CD14-positive monocyte (primary cell): ENCODE data around the gene EREG. TPM values are rescaled to one million over a fixed set of nuclear protein-coding genes. Genes with fewer than 3 reads are reported as not detected.
A peak's percentile ranks its signal among the peaks of the same experiment; 100 is the strongest.

Experiments used
- DNase-seq, 3 donors: peaks; one replicate each; pipeline ENCODE4 v3.0.0-alpha.2; 2011 to 2022
- H2AFZ ChIP-seq: 2 replicates; pipeline ENCODE4 v1.6.0; 2012; ENCODE audit warnings: mild to moderate bottlenecking, low read depth, low read length, inconsistent platforms; ENCODE audit not compliant: insufficient read depth, poor library complexity, severe bottlenecking
- H3K27ac ChIP-seq, 2 donors: 1 replicate in 1 of 2; 2 replicates in 1 of 2; pipeline ENCODE4 v1.5.1; 2012 to 2013; ENCODE audit warnings: low read length in 2 of 2, control low read depth in 1 of 2, inconsistent platforms in 1 of 2, low read depth in 1 of 2, mild to moderate bottlenecking in 1 of 2
- H3K27me3 ChIP-seq, 2 donors: one replicate each; pipeline versions ENCODE4 v1.6.0 to v1.6.1; 2011 to 2013; ENCODE audit warnings: low read length in 2 of 2; ENCODE audit not compliant: control insufficient read depth in 2 of 2, insufficient read depth in 2 of 2
- H3K36me3 ChIP-seq, 2 donors: replicated peaks in 1 of 2; 1 replicate in 1 of 2; 2 replicates in 1 of 2; pipeline versions ENCODE4 v1.5.1 to v1.6.1; 2012 to 2013; ENCODE audit warnings: low read length in 2 of 2, control low read depth in 1 of 2, inconsistent platforms in 1 of 2, mild to moderate bottlenecking in 1 of 2; ENCODE audit not compliant: insufficient read depth in 2 of 2, control insufficient read depth in 1 of 2
- H3K4me1 ChIP-seq, 2 donors: 1 replicate in 1 of 2; 2 replicates in 1 of 2; pipeline versions ENCODE4 v1.5.1 to v1.6.1; 2012 to 2013; ENCODE audit warnings: low read length in 2 of 2, control low read depth in 1 of 2, inconsistent platforms in 1 of 2, mild to moderate bottlenecking in 1 of 2, moderate library complexity in 1 of 2; ENCODE audit not compliant: insufficient read depth in 2 of 2, control insufficient read depth in 1 of 2
- H3K4me2 ChIP-seq: replicated peaks from 2 replicates; pipeline ENCODE3; 2012; ENCODE audit warnings: low read length, moderate library complexity, mild to moderate bottlenecking; ENCODE audit not compliant: poor library complexity, severe bottlenecking; ENCODE audit errors: extremely low read depth
- H3K4me3 ChIP-seq, 3 experiments: fragments of 200-600 bp in 1 of 3; sonication (generic) in 1 of 3; replicated peaks in 1 of 3; 1 replicate in 2 of 3; 2 replicates in 1 of 3; pipeline ENCODE4 v1.5.1; 2011 to 2013; ENCODE audit warnings: low read length in 3 of 3, mild to moderate bottlenecking in 3 of 3, control low read depth in 2 of 3, low read depth in 2 of 3, inconsistent platforms in 1 of 3, moderate library complexity in 1 of 3
- H3K79me2 ChIP-seq: 2 replicates; pipeline ENCODE4 v1.6.0; 2012; ENCODE audit warnings: mild to moderate bottlenecking, control low read depth, inconsistent platforms, low read length, moderate library complexity; ENCODE audit not compliant: insufficient read depth
- H3K9ac ChIP-seq: 2 replicates; pipeline ENCODE4 v1.6.0; 2017; ENCODE audit warnings: low read length, mild to moderate bottlenecking; ENCODE audit not compliant: insufficient read depth, poor library complexity, severe bottlenecking
- H3K9me3 ChIP-seq, 2 donors: replicated peaks in 1 of 2; 1 replicate in 1 of 2; 2 replicates in 1 of 2; pipeline versions ENCODE4 v1.5.1 to v1.6.1; 2012 to 2013; ENCODE audit warnings: low read length in 2 of 2, control low read depth in 1 of 2; ENCODE audit not compliant: control insufficient read depth in 1 of 2, insufficient read depth in 1 of 2
- H4K20me1 ChIP-seq: 2 replicates; pipeline ENCODE4 v1.6.0; 2012; ENCODE audit warnings: mild to moderate bottlenecking, low read length, control low read depth, moderate library complexity; ENCODE audit not compliant: insufficient read depth
- H3K27ac Mint-ChIP-seq, 7 donors: one replicate each; pipeline ENCODE4 v1.8.0; 2020; ENCODE audit warnings: mild to moderate bottlenecking in 7 of 7, mixed read lengths in 7 of 7, moderate library complexity in 6 of 7, inconsistent platforms in 2 of 7
- H3K27me3 Mint-ChIP-seq, 3 donors: one replicate each; pipeline ENCODE4 v1.8.0; 2021 to 2022; ENCODE audit warnings: low read depth in 3 of 3, mild to moderate bottlenecking in 3 of 3, mixed read lengths in 3 of 3, moderate library complexity in 3 of 3, inconsistent platforms in 1 of 3
- H3K36me3 Mint-ChIP-seq, 2 donors: one replicate each; pipeline ENCODE4 v1.8.0; 2020; ENCODE audit warnings: mixed read lengths in 2 of 2, inconsistent platforms in 1 of 2, mild to moderate bottlenecking in 1 of 2
- H3K4me1 Mint-ChIP-seq: one replicate; pipeline ENCODE4 v1.8.0; 2020; ENCODE audit warnings: mild to moderate bottlenecking, mixed read lengths
- H3K4me3 Mint-ChIP-seq, 2 donors: one replicate each; pipeline ENCODE4 v1.8.0; 2020; ENCODE audit warnings: mild to moderate bottlenecking in 2 of 2, mixed read lengths in 2 of 2, moderate library complexity in 1 of 2
- H3K9me3 Mint-ChIP-seq, 7 donors: one replicate each; pipeline ENCODE4 v1.8.0; 2020 to 2022; ENCODE audit warnings: mixed read lengths in 7 of 7, mild to moderate bottlenecking in 6 of 7, moderate library complexity in 6 of 7, inconsistent platforms in 2 of 7
- CTCF ChIP-seq: fragments of 200-600 bp; IDR thresholded peaks from one replicate; pipeline ENCODE4 v1.8.0; 2022; ENCODE audit warnings: antibody characterized with exemption, mild to moderate bottlenecking
- WGBS: methylation state at CpG from one replicate; pipeline ENCODE4 v1.1.5; 2013; ENCODE audit warnings: missing lambda C conversion rate; ENCODE audit not compliant: insufficient coverage; 5-methylcytosine and 5-hydroxymethylcytosine counted together
- intact Hi-C, 2 donors: fragments of 100-400 bp; cut with micrococcal nuclease; formaldehyde crosslinking; loops; one replicate each; pipeline versions ENCODE4 v1.15.0 to v1.15.1; 2023
- polyA minus RNA-seq: library from RNA; depleted of rRNA, polyadenylated mRNA; stranded (reverse); fragments of >200 nt; gene quantifications from 2 replicates; pipeline ENCODE4 v1.2.3, GENCODE V29; 2012
- polyA plus RNA-seq, 3 donors: library from polyadenylated mRNA; depleted of rRNA in 1 of 3; unstranded in 2 of 3; stranded (reverse) in 1 of 3; fragments of 300-500 nt in 2 of 3; fragments of >200 nt in 1 of 3; fragmentation: Illumina TruSeq in 2 of 3; gene quantifications; 1 replicate in 2 of 3; 2 replicates in 1 of 3; pipeline ENCODE4 v1.2.3, GENCODE V29; 2012 to 2021
- total RNA-seq, 12 experiments: library from RNA in 1 of 12; stranded (reverse) in 1 of 12; fragments of 120-200 nt in 1 of 12; gene quantifications; one replicate each; pipeline ENCODE4 v1.2.4 and lab custom pipeline; 2013 to 2026; ENCODE audit warnings: mixed read lengths in 6 of 12, inconsistent platforms in 1 of 12

The EREG gene
- 4.3 TPM for total RNA-seq (2013)
- polyA plus RNA-seq (10 to 100 TPM in 1 of 3 donors, 1 to 10 TPM in 2; 2.7 to 17.2 (median 8.2) TPM), polyA minus RNA-seq (8.6 and 17.9 TPM in 2 replicates), total RNA-seq (lab: John Stamatoyannopoulos, UW) (259 to 5,979 (median 485) reads per million in 11 experiments)

GRCh38 chr4:74364652-74365491 lies at the start of gene EREG:
TSS of gene EREG (plus strand) at chr4:74365145. CDS start at chr4:74365309, 164 bp downstream.
- DNase-seq, result peak; percentile 83 to 98 (median 83)
- Histone ChIP-seq H3K4me1 (peaks cover 21 to 30% of the 10 kb centered on the region in 2 donors), H2AFZ (peak within 1 kb of the TSS; percentile 86), H4K20me1 (no peaks in the 10 kb centered on the region), H3K9me3 (no peaks in the 10 kb centered on the region), H3K27ac (peak within 1 kb of the TSS; percentile 1 to 84), H3K79me2 (no peaks in the 10 kb centered on the region), H3K27me3 (no peaks in the 10 kb centered on the region), H3K9ac (peak within 1 kb of the TSS; percentile 83), H3K4me3 (peak within 1 kb of the TSS; percentile 63 to 83 (median 71)), H3K4me2 (peak within 1 kb of the TSS; percentile 85), H3K36me3 (no peaks in the 10 kb centered on the region)
- under 1% methylated on average over 38 of the region's 40 CpGs for WGBS
- Mint-ChIP-seq H3K36me3 (no peaks in the 10 kb centered on the region), H3K9me3 (peaks cover 0 to 6% (median 0%) of the 10 kb centered on the region in 7 donors), H3K4me3 (peak within 1 kb of the TSS; percentile 88 to 94), H3K4me1 (peaks cover 41% of the 10 kb centered on the region), H3K27me3 (peaks cover 2 to 8% (median 8%) of the 10 kb centered on the region in 3 donors), H3K27ac (peak within 1 kb of the TSS; percentile 72 to 93 (median 83))
- intact Hi-C loops, result loop anchor here in 1 of 2 donors (5.0 kb wide), 1 partner anchor 43 kb away; no protein-coding TSS in a partner anchor
- no peak for TF ChIP-seq CTCF

GRCh38 chr4:74315376-74315775 lies 49.6 kb upstream of the EREG start:
- no peaks in the 10 kb centered on the region for H3K9me3 Mint-ChIP-seq
- no peaks in the 10 kb centered on the region for H3K36me3 Mint-ChIP-seq

More at GRCh38 chr4:74315376-74315775, 49.6 kb upstream of the EREG start:
- no peak for TF ChIP-seq CTCF
- peaks cover 0 to 2% (median 0%) of the 10 kb centered on the region in 3 donors for H3K27me3 Mint-ChIP-seq
- no peak for DNase-seq
- H2AFZ ChIP-seq, result no peak overlapping the region
- WGBS, result 39% methylated on average over 3 of the region's 5 CpGs
- no peak overlapping the region for H3K27ac Mint-ChIP-seq
- no peak overlapping the region for H3K4me3 Mint-ChIP-seq
- no peaks in the 10 kb centered on the region for H3K79me2 ChIP-seq
- H3K9me3 ChIP-seq, result no peaks in the 10 kb centered on the region
- H4K20me1 ChIP-seq, result no peaks in the 10 kb centered on the region
- no peak overlapping the region for H3K4me3 ChIP-seq
- intact Hi-C loops, result loop anchor here in 1 of 2 donors (10.0 kb wide), 1 partner anchor 121 kb away; no protein-coding TSS in a partner anchor
- H3K4me1 Mint-ChIP-seq, result peaks cover 13% of the 10 kb centered on the region
- no peak overlapping the region for H3K4me2 ChIP-seq
- no peak overlapping the region for H3K9ac ChIP-seq
- H3K27me3 ChIP-seq, result no peaks in the 10 kb centered on the region
- H3K36me3 ChIP-seq, result no peaks in the 10 kb centered on the region
- H3K27ac ChIP-seq, result no peak overlapping the region
- H3K4me1 ChIP-seq, result peaks cover 4 to 5% of the 10 kb centered on the region in 2 donors
